Right atrium auricular region (tissue), 2 donors: ENCODE results near the gene ZNF784. TPM values are rescaled to one million over a fixed set of nuclear protein-coding genes. Genes with fewer than 3 reads are reported as not detected.

Experiments used
- DNase-seq: peaks from one replicate; pipeline ENCODE4 v3.0.0-alpha.2; 2019; ENCODE audit warnings: low spot score
- H3K27ac ChIP-seq, 2 donors: fragments of 200-600 bp; sonication (generic); 1 replicate in 1 of 2; 2 replicates in 1 of 2; pipeline ENCODE4 v1.5.1; 2016 to 2019
- H3K27me3 ChIP-seq, 2 donors: fragments of 200-600 bp; sonication (generic); one replicate each; pipeline versions ENCODE4 v1.5.1 to v1.6.0; 2017 to 2019
- H3K36me3 ChIP-seq: fragments of 200-600 bp; sonication (generic); one replicate; pipeline ENCODE4 v1.5.1; 2016
- H3K4me1 ChIP-seq, 2 donors: fragments of 200-600 bp; sonication (generic); one replicate each; pipeline versions ENCODE4 v1.5.1 to v1.6.0; 2017 to 2019
- H3K4me3 ChIP-seq, 2 donors: fragments of 200-600 bp; sonication (generic); 1 replicate in 1 of 2; 2 replicates in 1 of 2; pipeline ENCODE4 v1.5.1; 2017 to 2019; ENCODE audit warnings: mild to moderate bottlenecking in 1 of 2, moderate library complexity in 1 of 2
- H3K9me3 ChIP-seq, 2 donors: fragments of 200-600 bp; sonication (generic); one replicate each; pipeline ENCODE4 v1.5.1; 2019
- CTCF ChIP-seq, 2 donors: fragments of 200-600 bp; sonication (generic); IDR thresholded peaks; one replicate each; pipeline ENCODE4 v1.5.1; 2019; ENCODE audit warnings: antibody characterized with exemption in 2 of 2
- total RNA-seq, 2 donors: library from RNA; depleted of rRNA; stranded (reverse); fragments of >200 nt; gene quantifications; one replicate each; pipeline ENCODE4 v1.1.0, GENCODE V29; 2016

Gene ZNF784
- total RNA-seq, 2 donors from 2014 or later = 7.8 to 10.6 TPM

GRCh38 chr19:55609326-55609725 lies 15.0 kb downstream of the ZNF784 start:
- DNase-seq = no peak

GRCh38 chr19:55606817-55607216 lies 17.5 kb downstream of the ZNF784 start:
- H3K9me3 ChIP-seq = no peaks in the 10 kb centered on the region
- peak overlapping the region; percentile 94 to 99 for H3K4me3 ChIP-seq
- peaks cover 0 to 50% of the 10 kb centered on the region in 2 donors for H3K4me1 ChIP-seq

More at GRCh38 chr19:55609326-55609725, 15.0 kb downstream of the ZNF784 start:
- Histone ChIP-seq H3K27me3 (no peaks in the 10 kb centered on the region), H3K36me3 (peaks cover 26% of the 10 kb centered on the region), H3K9me3 (no peaks in the 10 kb centered on the region), H3K4me1 (peaks cover 0 to 61% of the 10 kb centered on the region in 2 donors), H3K27ac (peak overlapping the region in 1 of 2 donors; percentile 23), H3K4me3 (no peak overlapping the region)
- no peak for TF ChIP-seq CTCF (IDR thresholded peaks at IDR 0.05)

GRCh38 chr19:55606471-55606787 lies 17.9 kb downstream of the ZNF784 start:
- no peak for TF ChIP-seq CTCF (IDR thresholded peaks at IDR 0.05)
- peak overlapping the region; percentile 94 to 99 for H3K4me3 ChIP-seq
- peak overlapping the region; percentile 96 to 98 for H3K27ac ChIP-seq
- H3K27me3 ChIP-seq = no peaks in the 10 kb centered on the region
- peaks cover 26% of the 10 kb centered on the region for H3K36me3 ChIP-seq
- DNase-seq = no peak
- H3K4me1 ChIP-seq = peaks cover 0 to 47% of the 10 kb centered on the region in 2 donors
- H3K9me3 ChIP-seq = no peaks in the 10 kb centered on the region

More at GRCh38 chr19:55606817-55607216, 17.5 kb downstream of the ZNF784 start:
- H3K27ac ChIP-seq = peak overlapping the region; percentile 96 to 98
- no peaks in the 10 kb centered on the region for H3K27me3 ChIP-seq
- no peak for DNase-seq
- TF ChIP-seq CTCF (IDR thresholded peaks at IDR 0.05) = no peak
- H3K36me3 ChIP-seq = peaks cover 26% of the 10 kb centered on the region

GRCh38 chr19:55605637-55606470 lies 18.5 kb downstream of the ZNF784 start, which contains the start of gene ZNF865:
TSS of gene ZNF865 (plus strand) at chr19:55605647. CDS start at chr19:55613619, 7,972 bp downstream.
- Histone ChIP-seq H3K27me3 (no peaks in the 10 kb centered on the region), H3K4me3 (peak within 1 kb of the TSS; percentile 94 to 99), H3K9me3 (no peaks in the 10 kb centered on the region), H3K36me3 (peaks cover 26% of the 10 kb centered on the region), H3K27ac (peak within 1 kb of the TSS; percentile 96 to 98), H3K4me1 (peaks cover 0 to 48% of the 10 kb centered on the region in 2 donors)
- DNase-seq = peak; percentile 81
- peak in 1 of 2 donors; percentile 71 for TF ChIP-seq CTCF (IDR thresholded peaks at IDR 0.05)

- no peaks in the 10 kb centered on the region for H3K9me3 ChIP-seq
- peaks cover 21% of the 10 kb centered on the region for H3K36me3 ChIP-seq
- no peaks in the 10 kb centered on the region for H3K27me3 ChIP-seq
- peak; percentile 96 for DNase-seq
- H3K27ac ChIP-seq = peak overlapping the region; percentile 96 to 98
- peaks cover 0 to 45% of the 10 kb centered on the region in 2 donors for H3K4me1 ChIP-seq
- TF ChIP-seq CTCF (IDR thresholded peaks at IDR 0.05) = no peak
- H3K4me3 ChIP-seq = peak overlapping the region; percentile 94 to 99
Observed at GRCh38 chr19:55605207-55605636, 19.1 kb downstream of the ZNF784 start.
